Caco-2 (cell line): ENCODE data around the gene GUCD1. TPM values are rescaled to one million over a fixed set of nuclear protein-coding genes. Genes with fewer than 3 reads are reported as not detected.

ENCODE experiments used
- BruUV-seq: library from RNA; stranded (reverse); fragments of 400-500 nt; replicated peaks from 2 replicates; lab custom pipeline; 2021; lab: Mats Ljungman, UMichigan
- CTCF ChIA-PET: fragments of 300-600 bp; sonication (Branson Sonifier 250); formaldehyde crosslinking; loops from one replicate; lab custom pipeline; 2022; ENCODE audit warnings: antibody characterized with exemption; lab: Charles Lee
- POLR2A ChIA-PET: fragments of 300-600 bp; sonication (Branson Sonifier 250); formaldehyde crosslinking; loops from one replicate; lab custom pipeline; 2022; ENCODE audit warnings: antibody characterized with exemption; lab: Charles Lee
- DNase-seq, 2 experiments: peaks; one replicate each; pipeline versions ENCODE4 v3.0.0 to v3.0.0-alpha.2; 2020 to 2022
- H3K27me3 ChIP-seq: replicated peaks from 2 replicates; pipeline ENCODE4 v1.6.0; 2011; ENCODE audit warnings: low read length; ENCODE audit not compliant: control insufficient read depth, insufficient read depth
- H3K36me3 ChIP-seq: 2 replicates; pipeline ENCODE4 v1.5.1; 2011; ENCODE audit warnings: low read length; ENCODE audit not compliant: control insufficient read depth, insufficient read depth
- H3K4me1 ChIP-seq: fragments of 250-450 bp; sonication (Bioruptor Pico); 2 replicates; pipeline ENCODE4 v1.5.1; 2020; ENCODE audit warnings: mild to moderate bottlenecking
- H3K4me3 ChIP-seq: 2 replicates; pipeline ENCODE4 v1.5.1; 2011; ENCODE audit warnings: low read depth, mild to moderate bottlenecking, control low read depth, low read length
- H3K9me3 ChIP-seq: fragments of 250-450 bp; sonication (Bioruptor Pico); 2 replicates; pipeline ENCODE4 v1.5.1; 2020; ENCODE audit warnings: mild to moderate bottlenecking, moderate library complexity
- H3K27ac Mint-ChIP-seq: one replicate; pipeline ENCODE4 v1.8.0; 2022; ENCODE audit warnings: mixed read lengths; ENCODE audit not compliant: unreplicated experiment
- H3K27me3 Mint-ChIP-seq: one replicate; pipeline ENCODE4 v1.8.0; 2022; ENCODE audit warnings: mixed read lengths; ENCODE audit not compliant: insufficient read depth, unreplicated experiment
- H3K36me3 Mint-ChIP-seq: one replicate; pipeline ENCODE4 v1.8.0; 2022; ENCODE audit warnings: mild to moderate bottlenecking, mixed read lengths; ENCODE audit not compliant: insufficient read depth, unreplicated experiment
- H3K4me1 Mint-ChIP-seq: one replicate; pipeline ENCODE4 v1.8.0; 2022; ENCODE audit warnings: low read depth, mixed read lengths; ENCODE audit not compliant: unreplicated experiment
- H3K4me3 Mint-ChIP-seq: one replicate; pipeline ENCODE4 v1.8.0; 2022; ENCODE audit warnings: mild to moderate bottlenecking, moderate library complexity, mixed read lengths; ENCODE audit not compliant: unreplicated experiment
- H3K9me3 Mint-ChIP-seq: one replicate; pipeline ENCODE4 v1.8.0; 2022; ENCODE audit warnings: mixed read lengths; ENCODE audit not compliant: unreplicated experiment
- intact Hi-C: fragments of 100-400 bp; cut with micrococcal nuclease; formaldehyde crosslinking; loops from one replicate; pipeline ENCODE4 v1.10.0; 2022; ENCODE audit not compliant: unreplicated experiment
- total RNA-seq: library from RNA; stranded (reverse); gene quantifications from 2 replicates; pipeline ENCODE4 v1.2.3, GENCODE V29; 2022
- TF ChIP-seq, protein P1 (sequence below), 2 experiments: fragments of 200-600 bp in 1 of 2; IDR thresholded peaks; 1 replicate in 1 of 2; 2 replicates in 1 of 2; pipeline versions ENCODE4 v1.5.1 to v1.8.0; 2011 to 2022; ENCODE audit warnings: antibody characterized with exemption in 1 of 2, control low read depth in 1 of 2, inconsistent platforms in 1 of 2, low read depth in 1 of 2, low read length in 1 of 2, mild to moderate bottlenecking in 1 of 2, moderate library complexity in 1 of 2; ENCODE audit not compliant: insufficient read depth in 1 of 2, severe bottlenecking in 1 of 2, unreplicated experiment in 1 of 2

Gene GUCD1
- total RNA-seq, 1 experiment from 2014 or later: 127 TPM

DNA sequence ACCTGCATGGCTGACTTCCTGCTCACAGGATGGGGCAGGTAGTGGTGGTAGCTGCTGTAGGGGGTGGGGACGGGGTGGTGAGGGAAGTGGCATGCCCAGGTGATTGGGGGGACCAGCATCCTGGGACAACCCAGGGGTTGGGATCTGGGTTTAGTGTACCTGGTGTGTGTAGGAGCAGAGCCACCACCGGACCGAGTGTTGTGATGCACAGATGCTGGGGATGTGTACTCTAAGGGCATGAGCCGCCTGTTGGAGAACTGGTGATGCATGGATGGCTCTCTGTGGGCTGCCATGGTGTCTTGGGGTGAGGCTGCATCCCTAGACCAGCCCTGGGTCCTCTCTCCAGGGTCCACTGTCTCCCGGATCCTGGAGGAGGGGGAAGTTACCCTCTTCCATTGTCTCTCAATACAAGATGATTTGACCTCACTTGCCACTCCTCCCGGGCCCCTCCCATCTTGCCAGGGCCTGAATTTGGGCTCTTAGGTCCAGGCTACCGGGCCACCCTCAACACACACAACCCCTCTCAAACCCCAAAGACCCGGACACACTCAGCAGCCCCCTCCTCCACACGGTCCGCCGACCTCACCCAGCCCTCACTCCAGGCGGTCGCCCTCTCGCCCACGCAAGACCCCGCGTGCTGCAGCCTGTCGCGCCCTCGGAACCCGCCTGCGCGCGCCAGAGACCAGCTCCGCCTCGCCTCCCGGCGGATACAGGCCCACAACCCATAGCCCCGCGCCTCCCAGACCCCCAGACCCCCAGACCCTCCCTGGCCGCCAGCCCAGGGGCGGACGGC is 37.3 kb upstream of the GUCD1 start:
- Mint-ChIP-seq H3K4me3 (peak overlapping the region; percentile 86), H3K36me3 (no peaks in the 10 kb centered on the region), H3K4me1 (no peaks in the 10 kb centered on the region), H3K27ac (peak overlapping the region; percentile 79), H3K9me3 (no peaks in the 10 kb centered on the region), H3K27me3 (no peaks in the 10 kb centered on the region)
- Histone ChIP-seq H3K27me3 (no peaks in the 10 kb centered on the region), H3K9me3 (no peaks in the 10 kb centered on the region), H3K4me1 (peaks cover 10% of the 10 kb centered on the region), H3K36me3 (no peaks in the 10 kb centered on the region; the same call in 1 of the 2 replicates), H3K4me3 (peak overlapping the region; percentile 82)
- TF ChIP-seq, protein P1, sequence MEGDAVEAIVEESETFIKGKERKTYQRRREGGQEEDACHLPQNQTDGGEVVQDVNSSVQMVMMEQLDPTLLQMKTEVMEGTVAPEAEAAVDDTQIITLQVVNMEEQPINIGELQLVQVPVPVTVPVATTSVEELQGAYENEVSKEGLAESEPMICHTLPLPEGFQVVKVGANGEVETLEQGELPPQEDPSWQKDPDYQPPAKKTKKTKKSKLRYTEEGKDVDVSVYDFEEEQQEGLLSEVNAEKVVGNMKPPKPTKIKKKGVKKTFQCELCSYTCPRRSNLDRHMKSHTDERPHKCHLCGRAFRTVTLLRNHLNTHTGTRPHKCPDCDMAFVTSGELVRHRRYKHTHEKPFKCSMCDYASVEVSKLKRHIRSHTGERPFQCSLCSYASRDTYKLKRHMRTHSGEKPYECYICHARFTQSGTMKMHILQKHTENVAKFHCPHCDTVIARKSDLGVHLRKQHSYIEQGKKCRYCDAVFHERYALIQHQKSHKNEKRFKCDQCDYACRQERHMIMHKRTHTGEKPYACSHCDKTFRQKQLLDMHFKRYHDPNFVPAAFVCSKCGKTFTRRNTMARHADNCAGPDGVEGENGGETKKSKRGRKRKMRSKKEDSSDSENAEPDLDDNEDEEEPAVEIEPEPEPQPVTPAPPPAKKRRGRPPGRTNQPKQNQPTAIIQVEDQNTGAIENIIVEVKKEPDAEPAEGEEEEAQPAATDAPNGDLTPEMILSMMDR (IDR thresholded peaks at IDR 0.05; ENCODE audit: insufficient read depth in 1 of 2, low read depth in 1 of 2, low read length in 1 of 2, severe bottlenecking in 1 of 2, unreplicated experiment in 1 of 2): no peak
- POLR2A ChIA-PET: interaction anchor here (1.0 kb wide), 1 partner anchor 197 kb away, joined by 4 read pairs; no protein-coding TSS in a partner anchor
- BruUV-seq: TSS peak; percentile 40
- CTCF ChIA-PET: no interaction called here
- DNase-seq: peak in 1 of 2 experiments; percentile 24
- intact Hi-C loops: no loop called here

DNA sequence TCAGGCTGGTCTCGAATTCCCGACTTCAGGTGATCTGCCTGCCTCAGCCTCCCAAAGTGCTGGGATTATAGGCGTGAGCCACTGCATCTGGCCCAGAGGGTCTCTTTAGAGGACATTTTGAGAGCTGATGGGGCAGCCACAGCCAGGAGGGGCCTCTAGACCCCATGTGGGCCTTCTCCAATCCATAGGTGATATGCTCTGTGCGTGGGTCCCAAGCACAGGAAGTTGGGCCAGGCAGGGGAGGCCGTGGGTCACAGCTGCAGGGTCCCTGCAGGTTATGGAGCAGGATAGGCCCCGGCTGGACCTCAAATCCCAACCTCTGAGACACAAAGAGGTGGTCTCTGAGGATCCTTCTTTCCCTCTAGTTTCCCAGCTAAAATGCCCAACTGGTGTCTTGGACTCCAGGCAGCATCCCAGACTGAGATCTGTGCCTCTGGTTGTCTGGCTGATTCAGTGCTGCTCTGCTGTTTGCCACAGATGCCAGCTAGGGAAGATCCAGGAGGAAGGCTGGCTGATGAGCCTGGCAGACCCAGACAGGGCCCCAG is 36.4 kb upstream of the GUCD1 start:
- ChIA-PET POLR2A (no interaction called here), CTCF (no interaction called here)
- Mint-ChIP-seq H3K27me3 (no peaks in the 10 kb centered on the region), H3K9me3 (no peaks in the 10 kb centered on the region), H3K4me3 (no peak overlapping the region), H3K4me1 (no peaks in the 10 kb centered on the region), H3K27ac (no peak overlapping the region), H3K36me3 (no peaks in the 10 kb centered on the region)
- TF ChIP-seq, protein P1 (IDR thresholded peaks at IDR 0.05; ENCODE audit: insufficient read depth in 1 of 2, low read depth in 1 of 2, low read length in 1 of 2, severe bottlenecking in 1 of 2, unreplicated experiment in 1 of 2): no peak
- intact Hi-C loops: no loop called here
- Histone ChIP-seq H3K4me1 (peaks cover 10% of the 10 kb centered on the region), H3K27me3 (no peaks in the 10 kb centered on the region), H3K36me3 (no peaks in the 10 kb centered on the region; the same call in 1 of the 2 replicates), H3K4me3 (no peak overlapping the region), H3K9me3 (no peaks in the 10 kb centered on the region)
- DNase-seq: no peak
- BruUV-seq: no TSS peak

DNA sequence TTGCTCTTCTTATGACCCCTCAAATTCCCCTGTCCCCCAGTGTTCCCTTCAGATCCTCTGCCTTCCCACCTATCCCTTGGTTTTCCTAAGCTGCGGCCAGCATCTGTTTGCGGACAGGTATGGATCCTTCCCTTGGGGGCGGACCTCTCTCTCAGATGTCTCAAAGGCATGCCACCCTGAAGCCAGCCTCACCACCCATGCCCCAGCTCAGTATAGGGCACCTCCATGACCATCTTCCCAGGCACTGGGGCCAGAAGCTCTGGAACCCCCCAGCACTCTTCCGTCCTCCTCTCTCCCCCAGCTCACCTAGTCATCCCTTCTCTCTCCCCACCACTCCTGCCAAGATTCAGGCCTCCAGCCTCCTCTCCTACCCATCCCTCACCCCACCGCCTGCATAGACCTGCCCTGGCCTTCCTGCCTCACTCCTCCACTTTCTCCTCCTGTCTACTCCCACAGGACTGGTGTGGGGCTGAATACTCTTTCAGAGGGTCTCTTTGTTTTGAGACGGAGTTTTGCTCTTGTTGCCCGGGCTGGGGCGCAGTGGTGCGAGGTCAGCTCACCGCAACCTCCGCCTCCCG is 35.7 kb upstream of the GUCD1 start:
- H3K27me3 ChIP-seq: no peaks in the 10 kb centered on the region
- no peak overlapping the region for H3K4me3 ChIP-seq
- CTCF ChIA-PET: no interaction called here
- H3K36me3 ChIP-seq: no peaks in the 10 kb centered on the region; the same call in 1 of the 2 replicates
- no peaks in the 10 kb centered on the region for H3K4me1 Mint-ChIP-seq
- H3K27me3 Mint-ChIP-seq: no peaks in the 10 kb centered on the region
- no TSS peak for BruUV-seq
- TF ChIP-seq, protein P1 (IDR thresholded peaks at IDR 0.05; ENCODE audit: insufficient read depth in 1 of 2, low read depth in 1 of 2, low read length in 1 of 2, severe bottlenecking in 1 of 2, unreplicated experiment in 1 of 2): no peak
- no peaks in the 10 kb centered on the region for H3K9me3 ChIP-seq
- POLR2A ChIA-PET: no interaction called here
- intact Hi-C loops: no loop called here
- no peaks in the 10 kb centered on the region for H3K9me3 Mint-ChIP-seq
- peaks cover 10% of the 10 kb centered on the region for H3K4me1 ChIP-seq
- no peaks in the 10 kb centered on the region for H3K36me3 Mint-ChIP-seq
- no peak overlapping the region for H3K4me3 Mint-ChIP-seq
- no peak for DNase-seq
- no peak overlapping the region for H3K27ac Mint-ChIP-seq
